ENCODE data around the gene GPX1.

- TF ChIP-seq CTCF (IDR thresholded peaks at IDR 0.05), result no peak
- TF ChIP-seq POLR2A (IDR thresholded peaks at IDR 0.05), result no peak
Observed at GRCh38 chr3:49383387-49383786, 25.2 kb upstream of the GPX1 start.
